Posterior cingulate gyrus (tissue), 11 donors: ENCODE measurements around the gene PPP2R2D.
"Not testable (repeated sequence)": the region's sequence is repeated elsewhere in the genome, so short reads cannot be mapped to it uniquely, and the experiment has no call there.

Source experiments
- DNase-seq, 10 donors: peaks; one replicate each; pipeline versions ENCODE4 v3.0.0 to v3.0.0-alpha.2; 2020 to 2021; ENCODE audit warnings: mixed read lengths in 3 of 10
- intact Hi-C: fragments of 100-400 bp; cut with DNase I; formaldehyde crosslinking; loops from one replicate; pipeline ENCODE4 v1.15.1; 2023

The PPP2R2D gene

GRCh38 chr10:131901181-131901829, 497 bp downstream of the PPP2R2D start:
- intact Hi-C loops, result loop anchor here (5.0 kb wide), 1 partner anchor 81 kb away; the partner anchor contains the start of gene BNIP3

GRCh38 chr10:131902211-131902610, 1.4 kb downstream of the PPP2R2D start:
- intact Hi-C loops, result loop anchor here (5.0 kb wide), 1 partner anchor 80 kb away; the partner anchor contains the start of gene BNIP3
- peak in 1 of 10 donors; percentile 40 for DNase-seq

More at GRCh38 chr10:131901181-131901829, 497 bp downstream of the PPP2R2D start:
- peak in 4 of 10 donors; percentile 23 to 89 (median 62) for DNase-seq

- intact Hi-C loops, result loop anchor here (5.0 kb wide), 1 partner anchor 80 kb away; the partner anchor contains the start of gene BNIP3
Observed at GRCh38 chr10:131902691-131903090, 1.9 kb downstream of the PPP2R2D start.

GRCh38 chr10:131905267-131905571, 4.4 kb downstream of the PPP2R2D start:
- no peak for DNase-seq
- intact Hi-C loops, result no loop called here

More at GRCh38 chr10:131902691-131903090, 1.9 kb downstream of the PPP2R2D start:
- DNase-seq, result peak in 1 of 10 donors; percentile 22

- DNase-seq, result peak in 2 of 10 donors; percentile 35 to 79
- intact Hi-C loops, result no loop called here
Observed at GRCh38 chr10:131905603-131906268, 4.9 kb downstream of the PPP2R2D start.

- intact Hi-C loops, result no loop called here
- no peak for DNase-seq
Observed at GRCh38 chr10:131906269-131906639, 5.4 kb downstream of the PPP2R2D start.

GRCh38 chr10:131907679-131908078, 6.9 kb downstream of the PPP2R2D start:
- intact Hi-C loops, result no loop called here
- no peak for DNase-seq

GRCh38 chr10:131908151-131908550, 7.3 kb downstream of the PPP2R2D start:
- DNase-seq, result no peak
- intact Hi-C loops, result no loop called here

GRCh38 chr10:131909014-131909808, 8.4 kb downstream of the PPP2R2D start:
- DNase-seq, result no peak
- intact Hi-C loops, result no loop called here

GRCh38 chr10:131909929-131910328, 9.1 kb downstream of the PPP2R2D start:
- intact Hi-C loops, result no loop called here
- DNase-seq, result no peak

- intact Hi-C loops, result no loop called here
- DNase-seq, result no peak
Observed at GRCh38 chr10:131910663-131911314, 10.0 kb downstream of the PPP2R2D start.

GRCh38 chr10:131911451-131911850, 10.6 kb downstream of the PPP2R2D start:
- no peak for DNase-seq
- intact Hi-C loops, result no loop called here

- no peak for DNase-seq
- intact Hi-C loops, result no loop called here
Observed at GRCh38 chr10:131912620-131913019, 11.8 kb downstream of the PPP2R2D start.

GRCh38 chr10:131915484-131915883, 14.7 kb downstream of the PPP2R2D start:
- peak in 2 of 10 donors; percentile 30 to 35 for DNase-seq
- intact Hi-C loops, result no loop called here

- intact Hi-C loops, result no loop called here
- DNase-seq, result peak in 1 of 10 donors; percentile 18
Observed at GRCh38 chr10:131915990-131916766, 15.4 kb downstream of the PPP2R2D start.

- DNase-seq, intact Hi-C loops: not testable (repeated sequence)
Observed at GRCh38 chr10:131916767-131917160, 16.0 kb downstream of the PPP2R2D start.

- intact Hi-C loops, DNase-seq: not testable (repeated sequence)
Observed at GRCh38 chr10:131917496-131917895, 16.7 kb downstream of the PPP2R2D start.

GRCh38 chr10:131919461-131919860, 18.7 kb downstream of the PPP2R2D start:
- DNase-seq, intact Hi-C loops: not testable (repeated sequence)

GRCh38 chr10:131920151-131920550, 19.3 kb downstream of the PPP2R2D start:
- intact Hi-C loops, result no loop called here
- no peak for DNase-seq

- intact Hi-C loops, result no loop called here
- DNase-seq, result no peak
Observed at GRCh38 chr10:131920693-131921092, 19.9 kb downstream of the PPP2R2D start.
